CD4-positive, alpha-beta memory T cell (primary cell): Measurements from ENCODE around the gene LIMK1. TPM values are rescaled to one million over a fixed set of nuclear protein-coding genes. Genes with fewer than 3 reads are reported as not detected.

Experiments
- CTCF ChIA-PET: fragments of 350-600 bp; sonication (Branson Sonifier 250); formaldehyde crosslinking; loops from one replicate; lab custom pipeline; 2021; ENCODE audit warnings: inconsistent platforms; ENCODE audit not compliant: partially characterized antibody; lab: Charles Lee
- POLR2A ChIA-PET: fragments of 350-600 bp; sonication (Branson Sonifier 250); formaldehyde crosslinking; loops from one replicate; lab custom pipeline; 2021; ENCODE audit not compliant: partially characterized antibody; lab: Charles Lee
- DNase-seq, 5 donors: peaks; one replicate each; pipeline versions ENCODE4 v3.0.0 to v3.0.0-alpha.2; 2020 to 2022; ENCODE audit warnings: mixed read lengths in 1 of 5
- H3K27ac ChIP-seq: one replicate; pipeline ENCODE4 v1.7.0; 2013; ENCODE audit warnings: low read depth, low read length
- H3K27me3 ChIP-seq: 2 replicates; pipeline ENCODE4 v1.7.0; 2013; ENCODE audit warnings: mild to moderate bottlenecking, low read length, moderate library complexity; ENCODE audit not compliant: insufficient read depth
- H3K36me3 ChIP-seq: 2 replicates; pipeline ENCODE4 v1.7.0; 2013; ENCODE audit warnings: mild to moderate bottlenecking, low read length, moderate library complexity; ENCODE audit not compliant: insufficient read depth
- H3K4me1 ChIP-seq: 2 replicates; pipeline ENCODE4 v1.7.0; 2013; ENCODE audit warnings: mild to moderate bottlenecking, low read length, moderate library complexity; ENCODE audit not compliant: insufficient read depth
- H3K4me3 ChIP-seq, 2 donors: one replicate each; pipeline ENCODE4 v1.7.0; 2013; ENCODE audit warnings: low read length in 2 of 2, mild to moderate bottlenecking in 1 of 2
- H3K9me3 ChIP-seq, 2 donors: one replicate each; pipeline ENCODE4 v1.7.0; 2013; ENCODE audit warnings: low read length in 2 of 2, control low read depth in 1 of 2; ENCODE audit not compliant: control insufficient read depth in 1 of 2
- H3K27ac Mint-ChIP-seq, 7 donors: one replicate each; pipeline ENCODE4 v1.8.0; 2020 to 2021; ENCODE audit warnings: mixed read lengths in 7 of 7, mild to moderate bottlenecking in 6 of 7, inconsistent platforms in 3 of 7, moderate library complexity in 3 of 7
- H3K27me3 Mint-ChIP-seq, 2 donors: one replicate each; pipeline ENCODE4 v1.8.0; 2020 to 2021; ENCODE audit warnings: mixed read lengths in 2 of 2
- H3K36me3 Mint-ChIP-seq, 2 donors: one replicate each; pipeline ENCODE4 v1.8.0; 2020 to 2021; ENCODE audit warnings: mixed read lengths in 2 of 2, inconsistent platforms in 1 of 2, mild to moderate bottlenecking in 1 of 2
- H3K4me1 Mint-ChIP-seq, 4 donors: one replicate each; pipeline ENCODE4 v1.8.0; 2020 to 2021; ENCODE audit warnings: mixed read lengths in 4 of 4, mild to moderate bottlenecking in 1 of 4
- H3K4me3 Mint-ChIP-seq, 8 donors: one replicate each; pipeline ENCODE4 v1.8.0; 2020 to 2021; ENCODE audit warnings: mixed read lengths in 8 of 8, mild to moderate bottlenecking in 7 of 8, moderate library complexity in 6 of 8, inconsistent platforms in 3 of 8
- H3K9me3 Mint-ChIP-seq, 8 donors: one replicate each; pipeline ENCODE4 v1.8.0; 2020 to 2021; ENCODE audit warnings: mixed read lengths in 8 of 8, mild to moderate bottlenecking in 5 of 8, inconsistent platforms in 3 of 8, moderate library complexity in 1 of 8
- intact Hi-C: fragments of 100-400 bp; cut with micrococcal nuclease; formaldehyde crosslinking; loops from one replicate; pipeline ENCODE4 v1.15.1; 2023
- polyA plus RNA-seq, 2 donors: library from polyadenylated mRNA; unstranded; fragments of 300-500 nt; fragmentation: Illumina TruSeq; gene quantifications; one replicate each; pipeline ENCODE4 v1.2.3, GENCODE V29; 2021
- total RNA-seq, 2 experiments: library from RNA; stranded (reverse); gene quantifications; one replicate each; pipeline ENCODE4 v1.2.3, GENCODE V29; 2021

Gene LIMK1
- total and polyA plus RNA-seq, 4 experiments from 2014 or later = 0.42 to 15.1 (median 9.1) TPM

GRCh38 chr7:74063223-74063641 is 20.4 kb upstream of the LIMK1 start:
- H3K9me3 ChIP-seq = no peaks in the 10 kb centered on the region
- H3K36me3 Mint-ChIP-seq = no peaks in the 10 kb centered on the region
- H3K9me3 Mint-ChIP-seq = no peaks in the 10 kb centered on the region
- ChIA-PET CTCF (interaction anchor here (1.4 kb wide), 1 partner anchor 89 kb away, joined by 3 read pairs; no protein-coding TSS in a partner anchor), POLR2A (no interaction called here)
- peaks cover 10% of the 10 kb centered on the region for H3K4me1 ChIP-seq
- intact Hi-C loops = no loop called here
- H3K36me3 ChIP-seq = no peaks in the 10 kb centered on the region
- H3K4me1 Mint-ChIP-seq = peaks cover 5 to 7% (median 6%) of the 10 kb centered on the region in 4 donors
- peaks cover under 1 to 7% of the 10 kb centered on the region in 2 donors for H3K27me3 Mint-ChIP-seq
- no peak overlapping the region for H3K4me3 ChIP-seq
- no peak for DNase-seq
- H3K4me3 Mint-ChIP-seq = no peak overlapping the region
- H3K27me3 ChIP-seq = no peaks in the 10 kb centered on the region
- peak overlapping the region in 5 of 7 donors; percentile 15 to 77 (median 30) for H3K27ac Mint-ChIP-seq
- H3K27ac ChIP-seq = no peak overlapping the region

GRCh38 chr7:74063646-74064045 is 20.0 kb upstream of the LIMK1 start:
- DNase-seq = no peak

GRCh38 chr7:74064696-74065095 is 18.9 kb upstream of the LIMK1 start:
- peaks cover 5 to 7% (median 6%) of the 10 kb centered on the region in 4 donors for H3K4me1 Mint-ChIP-seq
- Histone ChIP-seq H3K4me3 (no peak overlapping the region), H3K27me3 (no peaks in the 10 kb centered on the region), H3K27ac (no peak overlapping the region), H3K9me3 (no peaks in the 10 kb centered on the region), H3K4me1 (peaks cover 10% of the 10 kb centered on the region), H3K36me3 (no peaks in the 10 kb centered on the region)
- H3K27ac Mint-ChIP-seq = peak overlapping the region in 2 of 7 donors; percentile 31 to 75
- CTCF ChIA-PET = interaction anchor here (0.9 to 7.5 kb wide), 7 partner anchors 38 to 342 kb away, joined by 3 to 84 read pairs (median 3); partner anchors contain the start of gene LAT2
- H3K27me3 Mint-ChIP-seq = peaks cover 0 to 3% of the 10 kb centered on the region in 2 donors
- POLR2A ChIA-PET = no interaction called here
- intact Hi-C loops = no loop called here
- no peaks in the 10 kb centered on the region for H3K36me3 Mint-ChIP-seq
- H3K9me3 Mint-ChIP-seq = no peaks in the 10 kb centered on the region
- no peak for DNase-seq
- no peak overlapping the region for H3K4me3 Mint-ChIP-seq

More at GRCh38 chr7:74063646-74064045, 20.0 kb upstream of the LIMK1 start:
- Mint-ChIP-seq H3K4me1 (peaks cover 5 to 7% (median 6%) of the 10 kb centered on the region in 4 donors), H3K9me3 (no peaks in the 10 kb centered on the region), H3K27ac (peak overlapping the region in 4 of 7 donors; percentile 25 to 77 (median 52)), H3K27me3 (peaks cover 0 to 4% of the 10 kb centered on the region in 2 donors), H3K36me3 (no peaks in the 10 kb centered on the region), H3K4me3 (no peak overlapping the region)
- Histone ChIP-seq H3K36me3 (no peaks in the 10 kb centered on the region), H3K27me3 (no peaks in the 10 kb centered on the region), H3K4me3 (no peak overlapping the region), H3K27ac (no peak overlapping the region), H3K4me1 (peaks cover 10% of the 10 kb centered on the region), H3K9me3 (no peaks in the 10 kb centered on the region)
- intact Hi-C loops = no loop called here
- CTCF ChIA-PET = interaction anchor here (1.1 to 1.4 kb wide), 2 partner anchors 88 to 343 kb away, joined by 3 read pairs; no protein-coding TSS in a partner anchor
- POLR2A ChIA-PET = no interaction called here

- no peak for DNase-seq
- intact Hi-C loops = loop anchor here (1.0 kb wide), 1 partner anchor 137 kb away; no protein-coding TSS in a partner anchor
- H3K36me3 ChIP-seq = no peaks in the 10 kb centered on the region
- H3K4me1 ChIP-seq = peaks cover 9% of the 10 kb centered on the region
- Mint-ChIP-seq H3K4me3 (no peak overlapping the region), H3K9me3 (no peaks in the 10 kb centered on the region), H3K36me3 (no peaks in the 10 kb centered on the region), H3K27me3 (peaks cover 0 to 3% of the 10 kb centered on the region in 2 donors), H3K27ac (no peak overlapping the region), H3K4me1 (peaks cover 5 to 7% (median 6%) of the 10 kb centered on the region in 4 donors)
- H3K9me3 ChIP-seq = no peaks in the 10 kb centered on the region
- ChIA-PET CTCF (interaction anchor here (1.1 to 7.5 kb wide), 4 partner anchors 17 to 335 kb away, joined by 7 to 84 read pairs (median 16); partner anchors contain the start of gene LIMK1), POLR2A (no interaction called here)
- H3K4me3 ChIP-seq = no peak overlapping the region
- no peaks in the 10 kb centered on the region for H3K27me3 ChIP-seq
- H3K27ac ChIP-seq = no peak overlapping the region
Observed at GRCh38 chr7:74066626-74067025, 17.0 kb upstream of the LIMK1 start.

GRCh38 chr7:74068378-74069085 is 15.1 kb upstream of the LIMK1 start:
- no peak overlapping the region for H3K27ac ChIP-seq
- peaks cover 0 to under 1% (median 0%) of the 10 kb centered on the region in 4 donors for H3K4me1 Mint-ChIP-seq
- POLR2A ChIA-PET = interaction anchor here (0.8 to 3.0 kb wide), 5 partner anchors 14 to 109 kb away, joined by 3 to 9 read pairs (median 3); partner anchors contain the start of gene EIF4H
- no peaks in the 10 kb centered on the region for H3K27me3 ChIP-seq
- no peaks in the 10 kb centered on the region for H3K36me3 ChIP-seq
- H3K27me3 Mint-ChIP-seq = no peaks in the 10 kb centered on the region
- no peak overlapping the region for H3K4me3 ChIP-seq
- CTCF ChIA-PET = interaction anchor here (0.7 to 7.5 kb wide), 14 partner anchors 13 to 334 kb away, joined by 3 to 84 read pairs (median 6); partner anchors contain the start of gene LIMK1
- H3K36me3 Mint-ChIP-seq = no peaks in the 10 kb centered on the region
- H3K27ac Mint-ChIP-seq = peak overlapping the region in 1 of 7 donors; percentile 55
- no peak for DNase-seq
- intact Hi-C loops = loop anchor here (1.0 to 2.0 kb wide), 3 partner anchors 106 to 138 kb away; partner anchors contain the start of gene EIF4H
- H3K9me3 Mint-ChIP-seq = no peaks in the 10 kb centered on the region
- H3K9me3 ChIP-seq = no peaks in the 10 kb centered on the region
- no peak overlapping the region for H3K4me3 Mint-ChIP-seq
- H3K4me1 ChIP-seq = no peaks in the 10 kb centered on the region

- Histone ChIP-seq H3K27ac (no peak overlapping the region), H3K36me3 (no peaks in the 10 kb centered on the region), H3K27me3 (no peaks in the 10 kb centered on the region), H3K4me3 (no peak overlapping the region), H3K4me1 (no peaks in the 10 kb centered on the region), H3K9me3 (no peaks in the 10 kb centered on the region)
- Mint-ChIP-seq H3K4me3 (no peak overlapping the region), H3K9me3 (no peaks in the 10 kb centered on the region), H3K27ac (no peak overlapping the region), H3K4me1 (no peaks in the 10 kb centered on the region), H3K36me3 (no peaks in the 10 kb centered on the region), H3K27me3 (no peaks in the 10 kb centered on the region)
- intact Hi-C loops = loop anchor here (2.0 kb wide), 1 partner anchor 106 kb away; the partner anchor contains the start of gene EIF4H
- POLR2A ChIA-PET = interaction anchor here (3.0 kb wide), 1 partner anchor 105 kb away, joined by 9 read pairs; the partner anchor contains the start of gene EIF4H
- CTCF ChIA-PET = interaction anchor here (0.9 to 7.5 kb wide), 10 partner anchors 14 to 333 kb away, joined by 3 to 84 read pairs (median 6); partner anchors contain the start of gene LIMK1
- no peak for DNase-seq
Observed at GRCh38 chr7:74069086-74069541, 14.5 kb upstream of the LIMK1 start.
